Measurements from ENCODE around the gene ADCK2. TPM values are rescaled to one million over a fixed set of nuclear protein-coding genes. Genes with fewer than 3 reads are reported as not detected.
"Not testable (repeated sequence)": the region's sequence is repeated elsewhere in the genome, so short reads cannot be mapped to it uniquely, and the experiment has no call there.

ADCK2 gene
- total and polyA plus RNA-seq, 10 of the 15 experiments (the other 5 are each of a cell fraction or from before 2014, with no cell fraction given): 0.52 to 19.4 (median 13.1) TPM

- TF ChIP-seq USF1 (IDR thresholded peaks at IDR 0.05; ENCODE audit: borderline replicate concordance, extremely low read length, insufficient read depth, low read depth, low read length) (no peak), NFXL1 (IDR thresholded peaks at IDR 0.05; ENCODE audit: borderline replicate concordance) (no peak)
- H3K79me2 ChIP-seq (ENCODE audit: control insufficient read depth, insufficient read depth, low read length): no peaks in the 10 kb centered on the region
- H3K4me3 ChIP-seq: no peak overlapping the region
- H4K20me1 ChIP-seq (ENCODE audit: control insufficient read depth, insufficient read depth): no peaks in the 10 kb centered on the region
- no peaks in the 10 kb centered on the region for H3K27me3 ChIP-seq (replicated peaks in 1 of 2; ENCODE audit: control insufficient read depth in 2 of 2, insufficient read depth in 2 of 2, low read length in 1 of 2)
- ChIA-PET SMC1A (ENCODE audit: uncharacterized antibody, unreplicated experiment) (interaction anchor here (0.8 to 1.6 kb wide), 3 partner anchors 13 to 216 kb away, joined by 3 to 9 read pairs (median 4); no protein-coding TSS in a partner anchor), RAD21 (ENCODE audit: unreplicated experiment) (interaction anchor here (0.7 kb wide), 1 partner anchor 8 kb away, joined by 5 read pairs; no protein-coding TSS in a partner anchor), POLR2A (no interaction called here), CTCF (interaction anchor here (0.6 to 2.7 kb wide), 6 partner anchors 7 to 557 kb away, joined by 3 to 12 read pairs (median 4); no protein-coding TSS in a partner anchor)
- H3K9me3 ChIP-seq (replicated peaks; ENCODE audit: control insufficient read depth, insufficient read depth, low read length): no peaks in the 10 kb centered on the region
- intact Hi-C loops (cut with micrococcal nuclease; ENCODE audit: unreplicated experiment) (no loop called here), in situ Hi-C loops (cut with MboI) (no loop called here)
- H3K9ac ChIP-seq (ENCODE audit: control insufficient read depth, insufficient read depth, low read length): no peak overlapping the region
- H3K36me3 ChIP-seq (ENCODE audit: control insufficient read depth in 2 of 2, insufficient read depth in 2 of 2, low read length in 1 of 2): no peaks in the 10 kb centered on the region
- H3K4me1 ChIP-seq (ENCODE audit: control insufficient read depth, insufficient read depth, low read length): peaks cover 9% of the 10 kb centered on the region
- no peak for ATAC-seq
- H3K4me2 ChIP-seq (ENCODE audit: control insufficient read depth, insufficient read depth): no peak overlapping the region
- H3K27ac ChIP-seq (ENCODE audit: control insufficient read depth, insufficient read depth): no peak overlapping the region
- WGBS (ENCODE audit: insufficient coverage, insufficient replicate concordance, low lambda C conversion rate, missing lambda C conversion rate): 62% methylated on average over 2 of the region's 2 CpGs
- FAIRE-seq: no peak
- H2AFZ ChIP-seq (ENCODE audit: control insufficient read depth, low read depth, low read length): no peak overlapping the region
- BruUV-seq (replicated peaks): no TSS peak
- DNase-seq (ENCODE audit: low read depth, low spot score): no peak
Observed at GRCh38 chr7:140661124-140661523, 11.6 kb upstream of the ADCK2 start.

- H3K4me2 ChIP-seq (ENCODE audit: control insufficient read depth, insufficient read depth); POLR2A ChIA-PET; FAIRE-seq; H3K4me3 ChIP-seq; BruUV-seq (replicated peaks); CTCF ChIA-PET; H3K4me1 ChIP-seq (ENCODE audit: control insufficient read depth, insufficient read depth, low read length); H3K36me3 ChIP-seq (ENCODE audit: control insufficient read depth in 2 of 2, insufficient read depth in 2 of 2, low read length in 1 of 2); ATAC-seq; RAD21 ChIA-PET (ENCODE audit: unreplicated experiment); H2AFZ ChIP-seq (ENCODE audit: control insufficient read depth, low read depth, low read length); in situ Hi-C loops (cut with MboI); H3K79me2 ChIP-seq (ENCODE audit: control insufficient read depth, insufficient read depth, low read length); H4K20me1 ChIP-seq (ENCODE audit: control insufficient read depth, insufficient read depth); SMC1A ChIA-PET (ENCODE audit: uncharacterized antibody, unreplicated experiment); DNase-seq (ENCODE audit: low read depth, low spot score); H3K9me3 ChIP-seq (replicated peaks; ENCODE audit: control insufficient read depth, insufficient read depth, low read length); H3K9ac ChIP-seq (ENCODE audit: control insufficient read depth, insufficient read depth, low read length); H3K27me3 ChIP-seq (replicated peaks in 1 of 2; ENCODE audit: control insufficient read depth in 2 of 2, insufficient read depth in 2 of 2, low read length in 1 of 2); H3K27ac ChIP-seq (ENCODE audit: control insufficient read depth, insufficient read depth); intact Hi-C loops (cut with micrococcal nuclease; ENCODE audit: unreplicated experiment): not testable (repeated sequence)
- 40% methylated on average over 1 of the region's 2 CpGs for WGBS (ENCODE audit: insufficient coverage, insufficient replicate concordance, low lambda C conversion rate, missing lambda C conversion rate)
Observed at GRCh38 chr7:140662938-140663337, 9.8 kb upstream of the ADCK2 start.

Data from GM12878 (cell line).